ENCODE results near the gene ABCE1. TPM values are rescaled to one million over a fixed set of nuclear protein-coding genes. Genes with fewer than 3 reads are reported as not detected.

The ABCE1 gene
- total and polyA plus RNA-seq, 10 of the 15 experiments (the other 5 are each of a cell fraction or from before 2014, with no cell fraction given), result 75.9 to 172 (median 134) TPM

DNA sequence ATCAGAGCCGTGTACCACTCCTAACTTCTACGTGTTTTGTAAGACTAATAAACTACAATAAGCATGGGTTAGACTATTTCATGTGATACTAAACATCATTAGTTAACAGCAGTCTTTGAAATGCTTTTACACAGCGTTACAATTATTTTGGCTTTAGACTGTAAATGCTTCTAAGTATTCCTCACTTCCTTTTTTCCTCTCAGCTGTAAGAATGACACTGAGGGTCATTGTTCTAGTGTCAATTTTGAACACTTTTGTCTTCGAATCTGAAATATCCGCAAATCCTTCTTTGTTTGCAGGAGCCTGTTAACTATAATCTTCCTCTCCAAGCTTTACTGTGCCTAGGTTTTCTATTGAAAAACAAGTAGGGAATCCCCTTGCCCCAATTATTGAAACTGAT lies 1.5 kb downstream of the ABCE1 start (continued):
- TF ChIP-seq, protein P1, sequence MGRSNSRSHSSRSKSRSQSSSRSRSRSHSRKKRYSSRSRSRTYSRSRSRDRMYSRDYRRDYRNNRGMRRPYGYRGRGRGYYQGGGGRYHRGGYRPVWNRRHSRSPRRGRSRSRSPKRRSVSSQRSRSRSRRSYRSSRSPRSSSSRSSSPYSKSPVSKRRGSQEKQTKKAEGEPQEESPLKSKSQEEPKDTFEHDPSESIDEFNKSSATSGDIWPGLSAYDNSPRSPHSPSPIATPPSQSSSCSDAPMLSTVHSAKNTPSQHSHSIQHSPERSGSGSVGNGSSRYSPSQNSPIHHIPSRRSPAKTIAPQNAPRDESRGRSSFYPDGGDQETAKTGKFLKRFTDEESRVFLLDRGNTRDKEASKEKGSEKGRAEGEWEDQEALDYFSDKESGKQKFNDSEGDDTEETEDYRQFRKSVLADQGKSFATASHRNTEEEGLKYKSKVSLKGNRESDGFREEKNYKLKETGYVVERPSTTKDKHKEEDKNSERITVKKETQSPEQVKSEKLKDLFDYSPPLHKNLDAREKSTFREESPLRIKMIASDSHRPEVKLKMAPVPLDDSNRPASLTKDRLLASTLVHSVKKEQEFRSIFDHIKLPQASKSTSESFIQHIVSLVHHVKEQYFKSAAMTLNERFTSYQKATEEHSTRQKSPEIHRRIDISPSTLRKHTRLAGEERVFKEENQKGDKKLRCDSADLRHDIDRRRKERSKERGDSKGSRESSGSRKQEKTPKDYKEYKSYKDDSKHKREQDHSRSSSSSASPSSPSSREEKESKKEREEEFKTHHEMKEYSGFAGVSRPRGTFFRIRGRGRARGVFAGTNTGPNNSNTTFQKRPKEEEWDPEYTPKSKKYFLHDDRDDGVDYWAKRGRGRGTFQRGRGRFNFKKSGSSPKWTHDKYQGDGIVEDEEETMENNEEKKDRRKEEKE (IDR thresholded peaks at IDR 0.05), result no peak
- no peak for TF ChIP-seq NBN (IDR thresholded peaks at IDR 0.05)
- TF ChIP-seq NR2C1 (IDR thresholded peaks at IDR 0.05), result no peak

DNA sequence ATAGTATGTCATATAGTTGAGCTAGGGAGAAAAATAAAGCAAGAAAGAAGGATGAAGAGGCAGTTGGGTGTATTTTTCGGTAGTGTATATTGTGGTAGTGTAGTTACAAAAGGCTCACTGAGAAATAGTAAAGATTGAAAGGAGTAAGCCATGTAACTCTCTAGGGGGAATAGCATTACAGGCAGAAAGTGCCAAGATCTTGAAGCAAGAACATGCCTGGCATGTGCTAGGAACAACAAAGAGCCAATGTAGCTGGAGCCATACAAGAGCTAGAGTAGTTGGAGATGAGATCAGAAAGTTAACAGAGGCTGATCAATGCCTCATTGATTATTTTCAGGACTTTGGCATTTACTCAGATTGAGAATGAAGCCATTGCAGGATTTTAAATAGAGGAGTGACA lies 3.0 kb downstream of the ABCE1 start:
- intact Hi-C loops (cut with micrococcal nuclease; ENCODE audit: unreplicated experiment) (no loop called here), in situ Hi-C loops (cut with MboI) (loop anchor here (25.0 kb wide), 1 partner anchor 1564 kb away; no protein-coding TSS in a partner anchor)
- ChIA-PET RAD21 (ENCODE audit: unreplicated experiment) (interaction anchor here (0.6 to 4.4 kb wide), 4 partner anchors 35 to 516 kb away, joined by 3 to 30 read pairs (median 4); no protein-coding TSS in a partner anchor), CTCF (interaction anchor here (0.7 to 6.6 kb wide), 8 partner anchors 16 to 1244 kb away, joined by 3 to 30 read pairs (median 3); no protein-coding TSS in a partner anchor), POLR2A (interaction anchor here (1.6 kb wide), 1 partner anchor 76 kb away, joined by 8 read pairs; no protein-coding TSS in a partner anchor), SMC1A (ENCODE audit: uncharacterized antibody, unreplicated experiment) (interaction anchor here (0.8 to 4.9 kb wide), 11 partner anchors 11 to 77 kb away, joined by 3 to 34 read pairs (median 5); no protein-coding TSS in a partner anchor)
- Histone ChIP-seq H2AFZ (ENCODE audit: control insufficient read depth, low read depth, low read length) (no peak overlapping the region), H3K9me3 (replicated peaks; ENCODE audit: control insufficient read depth, insufficient read depth, low read length) (no peaks in the 10 kb centered on the region), H3K27ac (ENCODE audit: control insufficient read depth, insufficient read depth) (no peak overlapping the region), H3K36me3 (ENCODE audit: control insufficient read depth in 2 of 2, insufficient read depth in 2 of 2, low read length in 1 of 2) (peaks cover 0 to 2% of the 10 kb centered on the region in 2 experiments; a peak in 1 of 4 replicates), H3K79me2 (ENCODE audit: control insufficient read depth, insufficient read depth, low read length) (peaks cover 89% of the 10 kb centered on the region), H3K4me2 (ENCODE audit: control insufficient read depth, insufficient read depth) (peak overlapping the region; percentile 73), H3K27me3 (replicated peaks in 1 of 2; ENCODE audit: control insufficient read depth in 2 of 2, insufficient read depth in 2 of 2, low read length in 1 of 2) (no peaks in the 10 kb centered on the region), H4K20me1 (ENCODE audit: control insufficient read depth, insufficient read depth) (no peaks in the 10 kb centered on the region), H3K9ac (ENCODE audit: control insufficient read depth, insufficient read depth, low read length) (no peak overlapping the region), H3K4me3 (peak overlapping the region; percentile 22; the same call in 1 of the 2 replicates), H3K4me1 (ENCODE audit: control insufficient read depth, insufficient read depth, low read length) (peaks cover 7% of the 10 kb centered on the region; the same call in 1 of the 2 replicates)
- DNase-seq (ENCODE audit: low read depth, low spot score) (no peak), FAIRE-seq (no peak), ATAC-seq (no peak)
- BruUV-seq (replicated peaks), result no TSS peak
- 95% methylated on average over 1 of the region's 1 CpG for WGBS (ENCODE audit: insufficient coverage, insufficient replicate concordance, low lambda C conversion rate, missing lambda C conversion rate)
- TF ChIP-seq MTA2 (IDR thresholded peaks at IDR 0.05; ENCODE audit: low read depth) (no peak), LARP7 (IDR thresholded peaks at IDR 0.05) (no peak), EP300 (IDR thresholded peaks at IDR 0.05; ENCODE audit: borderline replicate concordance in 1 of 2, control insufficient read depth in 1 of 2, low read depth in 2 of 2, low read length in 2 of 2) (no peak), TARDBP (IDR thresholded peaks at IDR 0.05; ENCODE audit: borderline replicate concordance) (no peak), STAT3 (IDR thresholded peaks at IDR 0.05; ENCODE audit: low read depth, low read length) (no peak), SREBF2 (IDR thresholded peaks at IDR 0.05; ENCODE audit: low read length) (no peak), NFIC (IDR thresholded peaks at IDR 0.05; ENCODE audit: low read depth, low read length) (no peak)
- TF ChIP-seq, protein P2, sequence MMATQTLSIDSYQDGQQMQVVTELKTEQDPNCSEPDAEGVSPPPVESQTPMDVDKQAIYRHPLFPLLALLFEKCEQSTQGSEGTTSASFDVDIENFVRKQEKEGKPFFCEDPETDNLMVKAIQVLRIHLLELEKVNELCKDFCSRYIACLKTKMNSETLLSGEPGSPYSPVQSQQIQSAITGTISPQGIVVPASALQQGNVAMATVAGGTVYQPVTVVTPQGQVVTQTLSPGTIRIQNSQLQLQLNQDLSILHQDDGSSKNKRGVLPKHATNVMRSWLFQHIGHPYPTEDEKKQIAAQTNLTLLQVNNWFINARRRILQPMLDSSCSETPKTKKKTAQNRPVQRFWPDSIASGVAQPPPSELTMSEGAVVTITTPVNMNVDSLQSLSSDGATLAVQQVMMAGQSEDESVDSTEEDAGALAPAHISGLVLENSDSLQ (IDR thresholded peaks at IDR 0.05), result no peak
- TF ChIP-seq, protein P3, sequence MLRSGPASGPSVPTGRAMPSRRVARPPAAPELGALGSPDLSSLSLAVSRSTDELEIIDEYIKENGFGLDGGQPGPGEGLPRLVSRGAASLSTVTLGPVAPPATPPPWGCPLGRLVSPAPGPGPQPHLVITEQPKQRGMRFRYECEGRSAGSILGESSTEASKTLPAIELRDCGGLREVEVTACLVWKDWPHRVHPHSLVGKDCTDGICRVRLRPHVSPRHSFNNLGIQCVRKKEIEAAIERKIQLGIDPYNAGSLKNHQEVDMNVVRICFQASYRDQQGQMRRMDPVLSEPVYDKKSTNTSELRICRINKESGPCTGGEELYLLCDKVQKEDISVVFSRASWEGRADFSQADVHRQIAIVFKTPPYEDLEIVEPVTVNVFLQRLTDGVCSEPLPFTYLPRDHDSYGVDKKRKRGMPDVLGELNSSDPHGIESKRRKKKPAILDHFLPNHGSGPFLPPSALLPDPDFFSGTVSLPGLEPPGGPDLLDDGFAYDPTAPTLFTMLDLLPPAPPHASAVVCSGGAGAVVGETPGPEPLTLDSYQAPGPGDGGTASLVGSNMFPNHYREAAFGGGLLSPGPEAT (IDR thresholded peaks at IDR 0.05; ENCODE audit: low read depth), result no peak
- TF ChIP-seq, protein P4, sequence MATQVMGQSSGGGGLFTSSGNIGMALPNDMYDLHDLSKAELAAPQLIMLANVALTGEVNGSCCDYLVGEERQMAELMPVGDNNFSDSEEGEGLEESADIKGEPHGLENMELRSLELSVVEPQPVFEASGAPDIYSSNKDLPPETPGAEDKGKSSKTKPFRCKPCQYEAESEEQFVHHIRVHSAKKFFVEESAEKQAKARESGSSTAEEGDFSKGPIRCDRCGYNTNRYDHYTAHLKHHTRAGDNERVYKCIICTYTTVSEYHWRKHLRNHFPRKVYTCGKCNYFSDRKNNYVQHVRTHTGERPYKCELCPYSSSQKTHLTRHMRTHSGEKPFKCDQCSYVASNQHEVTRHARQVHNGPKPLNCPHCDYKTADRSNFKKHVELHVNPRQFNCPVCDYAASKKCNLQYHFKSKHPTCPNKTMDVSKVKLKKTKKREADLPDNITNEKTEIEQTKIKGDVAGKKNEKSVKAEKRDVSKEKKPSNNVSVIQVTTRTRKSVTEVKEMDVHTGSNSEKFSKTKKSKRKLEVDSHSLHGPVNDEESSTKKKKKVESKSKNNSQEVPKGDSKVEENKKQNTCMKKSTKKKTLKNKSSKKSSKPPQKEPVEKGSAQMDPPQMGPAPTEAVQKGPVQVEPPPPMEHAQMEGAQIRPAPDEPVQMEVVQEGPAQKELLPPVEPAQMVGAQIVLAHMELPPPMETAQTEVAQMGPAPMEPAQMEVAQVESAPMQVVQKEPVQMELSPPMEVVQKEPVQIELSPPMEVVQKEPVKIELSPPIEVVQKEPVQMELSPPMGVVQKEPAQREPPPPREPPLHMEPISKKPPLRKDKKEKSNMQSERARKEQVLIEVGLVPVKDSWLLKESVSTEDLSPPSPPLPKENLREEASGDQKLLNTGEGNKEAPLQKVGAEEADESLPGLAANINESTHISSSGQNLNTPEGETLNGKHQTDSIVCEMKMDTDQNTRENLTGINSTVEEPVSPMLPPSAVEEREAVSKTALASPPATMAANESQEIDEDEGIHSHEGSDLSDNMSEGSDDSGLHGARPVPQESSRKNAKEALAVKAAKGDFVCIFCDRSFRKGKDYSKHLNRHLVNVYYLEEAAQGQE (IDR thresholded peaks at IDR 0.05; ENCODE audit: low read depth, low read length), result no peak

Data from GM12878 (cell line).